H1 (cell line): Measurements from ENCODE around the gene REPIN1. TPM values are rescaled to one million over a fixed set of nuclear protein-coding genes. Genes with fewer than 3 reads are reported as not detected.

Experiments
- CTCF ChIP-seq, 3 experiments: IDR thresholded peaks; 1 replicate in 2 of 3; 2 replicates in 1 of 3; pipeline versions ENCODE4 v1.5.1 to v1.6.1; 2011; ENCODE audit warnings: low read length in 3 of 3, mild to moderate bottlenecking in 3 of 3, inconsistent platforms in 2 of 3, low read depth in 1 of 3, moderate library complexity in 1 of 3; ENCODE audit not compliant: insufficient read depth in 1 of 3; ENCODE audit errors: control extremely low read depth in 1 of 3
- EZH2 ChIP-seq: fragments of 200-600 bp; sonication (generic); IDR thresholded peaks from 2 replicates; pipeline ENCODE4 v1.7.1; 2012; ENCODE audit warnings: low read depth, mild to moderate bottlenecking, moderate library complexity, low read length, inconsistent platforms; ENCODE audit not compliant: severe bottlenecking
- POLR2A ChIP-seq, 2 experiments: IDR thresholded peaks; 1 replicate in 1 of 2; 2 replicates in 1 of 2; pipeline ENCODE4 v1.6.1; 2011; ENCODE audit warnings: low read depth in 2 of 2, low read length in 2 of 2, mild to moderate bottlenecking in 2 of 2; ENCODE audit errors: control extremely low read depth in 1 of 2
- POU5F1 ChIP-seq: IDR thresholded peaks from 2 replicates; pipeline ENCODE4 v1.6.1; 2011; ENCODE audit warnings: low read depth, mild to moderate bottlenecking, low read length, moderate library complexity
- SP2 ChIP-seq: IDR thresholded peaks from 2 replicates; pipeline ENCODE4 v1.6.1; 2012; ENCODE audit warnings: mild to moderate bottlenecking, low read length, inconsistent platforms
- TAF1 ChIP-seq: IDR thresholded peaks from 2 replicates; pipeline ENCODE4 v1.6.1; 2011; ENCODE audit warnings: mild to moderate bottlenecking, low read depth, low read length
- TBP ChIP-seq: IDR thresholded peaks from 2 replicates; pipeline ENCODE4 v1.6.1; 2011; ENCODE audit warnings: low read depth, low read length, improper control_type of control experiment
- polyA plus RNA-seq, 7 experiments: library from polyadenylated mRNA; depleted of rRNA in 3 of 7; stranded (reverse) in 5 of 7; unstranded in 2 of 7; fragments of >200 nt in 5 of 7; fragments of 200-250 nt in 2 of 7; gene quantifications; 1 replicate in 5 of 7; 2 replicates in 1 of 7; 4 replicates in 1 of 7; pipeline versions ENCODE4 v1.2.1 to v1.2.3, GENCODE V29; 2011 to 2013; ENCODE audit warnings: missing spikeins in 2 of 7, mixed read lengths in 2 of 7
- total RNA-seq: library from RNA; stranded (reverse); fragmentation: NEBNext Ultra II Directional; extraction: Animal tissue kit (Norgen Biotek cat#: 25700); gene quantifications from 2 replicates; pipeline ENCODE4 v1.2.1, GENCODE V29; 2021

The REPIN1 gene
- total and polyA plus RNA-seq, 2 of the 8 experiments (the other 6 are each of a cell fraction or from before 2014, with no cell fraction given), result 98.6 to 125 TPM

- TF ChIP-seq TBP (no peak), TAF1 (no peak), POLR2A (IDR thresholded peaks at IDR 0.05; ENCODE audit: control extremely low read depth in 1 of 2, low read depth in 2 of 2, low read length in 2 of 2) (no peak), SP2 (no peak), CTCF (IDR thresholded peaks at IDR 0.05; ENCODE audit: control extremely low read depth in 1 of 3, insufficient read depth in 1 of 3, low read depth in 1 of 3, low read length in 3 of 3) (no peak), EZH2 (no peak), POU5F1 (no peak)
These were observed 9.0 kb downstream of the REPIN1 start (continued) for GRCh38 chr7:150377635-150378034.
